GOT3 (cell line): ENCODE results near the gene PELI2.

Source experiments
- DNase-seq: peaks from one replicate; lab custom pipeline; 2025; ENCODE audit warnings: mixed read lengths; lab: John Stamatoyannopoulos, UW

Gene PELI2, protein sequence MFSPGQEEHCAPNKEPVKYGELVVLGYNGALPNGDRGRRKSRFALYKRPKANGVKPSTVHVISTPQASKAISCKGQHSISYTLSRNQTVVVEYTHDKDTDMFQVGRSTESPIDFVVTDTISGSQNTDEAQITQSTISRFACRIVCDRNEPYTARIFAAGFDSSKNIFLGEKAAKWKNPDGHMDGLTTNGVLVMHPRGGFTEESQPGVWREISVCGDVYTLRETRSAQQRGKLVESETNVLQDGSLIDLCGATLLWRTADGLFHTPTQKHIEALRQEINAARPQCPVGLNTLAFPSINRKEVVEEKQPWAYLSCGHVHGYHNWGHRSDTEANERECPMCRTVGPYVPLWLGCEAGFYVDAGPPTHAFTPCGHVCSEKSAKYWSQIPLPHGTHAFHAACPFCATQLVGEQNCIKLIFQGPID

DNA sequence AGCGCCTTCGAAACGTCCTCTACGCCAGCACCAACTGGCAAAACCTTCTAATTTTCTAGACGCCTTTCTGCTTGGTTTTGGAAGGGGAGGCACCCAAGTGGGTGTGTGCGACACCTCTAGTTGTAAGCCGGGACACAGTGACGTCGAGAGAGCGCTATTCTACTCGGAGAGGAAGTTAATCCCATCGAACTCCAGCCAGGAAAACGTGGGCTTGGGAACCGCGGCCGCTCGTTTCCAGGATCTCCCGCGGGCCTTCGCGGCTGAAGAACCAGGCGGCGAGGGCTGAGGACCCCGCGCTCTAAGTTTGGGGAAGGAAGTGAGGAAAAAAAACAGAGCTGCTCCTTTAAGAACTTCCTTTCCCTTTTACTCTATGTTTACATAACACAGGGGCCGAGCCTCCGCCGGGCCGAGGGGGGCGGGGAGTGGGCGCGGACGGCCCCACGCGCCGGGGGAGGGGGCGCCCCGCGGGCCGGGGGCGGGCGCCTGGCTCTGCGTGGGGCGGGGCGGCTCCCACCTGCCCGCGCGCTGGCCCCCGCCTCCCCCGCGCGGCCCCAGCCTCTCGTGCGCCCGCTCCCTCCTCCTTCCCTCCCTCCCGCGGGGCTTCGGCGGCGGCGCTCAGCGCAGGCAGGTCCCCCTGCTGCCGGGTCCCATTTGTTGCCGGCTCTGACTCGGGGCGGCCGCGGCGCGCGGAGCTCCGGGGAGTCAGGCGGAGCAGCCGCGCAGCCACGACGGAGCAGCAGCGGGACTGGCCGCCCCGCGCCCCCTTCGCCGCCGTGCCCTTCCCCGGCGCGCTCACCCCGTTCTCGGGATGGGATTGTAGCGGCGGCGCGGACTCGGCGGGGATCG is at the start of gene PELI2:
PELI2 (plus strand) TSS at position 647 of the 846 bp plus-strand sequence. CDS start 250 bp downstream, outside the sequence.
- DNase-seq: peak; percentile 6

DNA sequence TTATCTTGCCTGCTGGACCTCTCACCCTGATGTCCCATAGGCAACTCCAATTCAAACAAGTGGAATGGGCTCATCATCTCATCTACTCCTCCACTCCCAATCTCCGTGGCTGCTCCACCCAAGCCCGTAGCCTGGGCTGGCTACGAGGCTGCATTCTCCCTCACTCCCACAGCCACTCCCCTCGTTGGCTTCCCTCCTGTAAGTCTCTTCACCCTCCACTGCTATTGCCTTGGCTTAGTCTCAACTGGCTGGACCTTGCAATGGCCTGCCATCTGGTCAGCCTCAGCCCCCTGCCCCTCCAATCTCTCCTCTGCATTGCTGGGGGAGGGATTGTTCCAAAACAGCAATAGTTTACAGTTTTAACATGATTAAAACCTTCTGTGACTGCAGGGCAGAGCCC is 44.4 kb upstream of the PELI2 start:
- no peak for DNase-seq

DNA sequence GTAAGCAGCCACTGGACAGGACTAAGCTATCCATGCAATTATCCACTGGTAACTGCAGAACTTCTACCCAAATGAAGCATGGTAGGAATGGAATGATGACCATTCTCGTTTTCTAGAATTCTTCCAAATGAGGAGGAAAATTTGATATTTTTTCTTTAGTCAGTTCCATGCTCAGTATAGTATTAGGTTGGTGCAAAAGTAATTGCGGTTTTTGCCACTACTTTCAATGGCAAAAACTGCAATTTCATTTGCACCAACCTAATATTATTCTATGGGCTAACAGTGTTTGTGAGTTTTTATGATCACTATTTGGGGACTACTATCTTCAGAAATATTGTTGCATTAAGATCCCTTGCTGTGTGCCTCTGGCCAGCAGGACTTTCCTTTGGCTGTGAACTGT is 42.9 kb upstream of the PELI2 start:
- no peak for DNase-seq

DNA sequence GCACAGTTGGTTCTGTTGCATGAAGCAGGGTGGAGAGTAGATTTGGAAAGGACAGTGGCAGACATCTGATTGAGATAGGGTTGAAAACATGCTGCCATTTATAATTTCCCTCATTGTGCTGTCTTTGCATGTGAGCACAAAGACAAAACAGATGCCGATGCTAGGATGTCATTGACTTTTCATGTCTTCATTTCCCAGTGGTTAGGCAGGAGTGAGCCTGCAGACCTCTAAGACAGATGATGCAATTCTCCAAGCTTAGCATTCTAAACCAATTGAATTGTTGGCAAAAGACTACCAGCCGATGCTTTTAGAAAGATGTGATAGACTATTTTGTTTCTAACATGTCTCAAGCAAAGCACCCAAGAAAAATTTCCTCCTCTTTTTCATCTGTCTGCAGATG is 37.1 kb upstream of the PELI2 start:
- DNase-seq: no peak

DNA sequence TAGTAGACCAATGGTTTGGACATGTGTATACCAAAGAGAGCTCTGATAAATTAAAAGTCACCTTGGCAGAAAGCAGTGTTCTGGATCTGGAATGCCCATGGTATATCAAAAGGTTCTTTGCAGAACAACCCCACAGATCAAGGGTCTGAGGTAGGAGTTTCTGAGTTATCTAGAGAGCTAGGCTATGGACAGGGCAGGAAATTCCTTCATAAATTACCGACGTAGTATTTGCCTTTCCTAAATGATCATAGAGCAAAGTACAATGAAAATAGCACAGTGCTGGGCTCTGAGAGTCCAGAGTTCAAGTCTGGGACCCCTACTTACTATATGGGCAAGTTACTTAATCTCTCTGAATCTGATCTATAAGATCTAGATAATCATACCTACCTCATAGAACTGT is 35.3 kb upstream of the PELI2 start:
- no peak for DNase-seq

DNA sequence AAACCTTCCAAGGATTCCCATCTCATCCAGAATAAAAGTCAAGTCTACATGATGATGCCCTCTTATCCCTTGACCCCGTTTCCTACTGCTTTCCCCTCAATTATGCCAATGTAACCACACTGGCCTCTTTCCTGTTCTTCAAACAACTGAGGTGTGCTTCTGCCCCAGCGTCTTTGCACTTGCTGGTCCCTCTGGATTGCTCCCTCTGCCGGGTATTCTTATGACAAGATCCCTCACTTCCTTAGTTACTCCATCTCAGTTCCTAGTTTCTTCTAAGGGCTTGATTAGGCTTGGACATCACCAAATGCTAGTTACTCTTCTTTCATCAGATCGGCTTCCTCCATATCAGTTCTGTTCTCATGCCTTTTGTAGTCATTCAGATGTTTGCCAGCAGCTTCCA is 32.7 kb upstream of the PELI2 start:
- DNase-seq: no peak

DNA sequence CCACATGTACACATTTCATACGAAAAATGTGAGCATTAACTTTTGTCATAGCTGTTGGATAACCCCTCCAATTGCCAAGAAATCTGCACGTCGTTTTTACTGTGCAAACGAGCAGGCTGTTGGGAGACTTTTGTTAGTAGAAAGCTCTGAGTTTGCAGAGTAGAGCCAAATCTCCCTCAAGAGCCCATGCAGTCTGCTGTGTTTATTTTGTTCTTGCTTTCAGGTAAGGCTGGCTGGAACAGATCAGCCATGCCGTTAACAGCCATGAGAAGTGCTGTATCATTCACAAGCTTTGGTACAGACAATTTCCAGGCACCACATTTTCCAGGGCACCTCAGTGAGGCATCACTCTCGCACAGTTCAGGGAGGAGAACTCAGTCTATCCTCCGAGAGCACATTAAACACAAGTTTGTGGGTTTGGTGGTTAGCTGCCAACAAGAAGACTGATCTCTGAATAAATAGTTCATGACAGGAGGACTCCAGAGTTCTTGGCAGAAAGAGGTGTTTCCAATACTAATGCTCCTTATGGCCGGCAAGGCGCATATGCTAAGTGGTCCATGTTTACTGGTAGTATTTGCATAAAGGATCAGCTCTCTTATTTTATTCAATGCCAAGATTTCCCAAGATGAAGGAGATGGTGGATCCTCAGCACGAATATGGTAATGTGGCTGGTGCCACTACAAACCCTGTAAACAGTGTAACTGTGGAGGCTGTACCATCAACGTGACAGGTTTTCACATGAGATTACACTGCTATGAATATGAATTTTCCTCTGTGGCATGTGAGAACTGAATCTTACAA is 30.3 kb upstream of the PELI2 start:
- DNase-seq: no peak

DNA sequence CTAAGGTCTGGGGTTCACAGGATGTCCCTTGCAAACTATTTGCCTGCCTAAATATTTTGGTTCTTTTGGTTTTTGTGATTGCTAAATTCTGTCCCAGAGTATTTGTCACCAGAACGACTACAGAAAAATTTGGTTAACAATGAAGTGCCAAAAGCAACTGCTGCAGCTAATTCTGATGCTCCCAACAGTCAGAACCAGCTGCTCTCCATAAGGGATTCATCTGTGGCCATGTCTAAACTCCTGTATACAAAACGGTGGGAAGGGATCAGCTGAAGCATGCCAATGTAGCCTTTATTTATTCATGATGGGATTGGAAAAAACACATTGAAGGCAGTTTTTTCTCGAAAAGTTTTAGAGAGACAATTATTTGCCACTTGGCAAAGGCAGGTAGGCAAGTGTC is 29.3 kb upstream of the PELI2 start:
- DNase-seq: no peak

DNA sequence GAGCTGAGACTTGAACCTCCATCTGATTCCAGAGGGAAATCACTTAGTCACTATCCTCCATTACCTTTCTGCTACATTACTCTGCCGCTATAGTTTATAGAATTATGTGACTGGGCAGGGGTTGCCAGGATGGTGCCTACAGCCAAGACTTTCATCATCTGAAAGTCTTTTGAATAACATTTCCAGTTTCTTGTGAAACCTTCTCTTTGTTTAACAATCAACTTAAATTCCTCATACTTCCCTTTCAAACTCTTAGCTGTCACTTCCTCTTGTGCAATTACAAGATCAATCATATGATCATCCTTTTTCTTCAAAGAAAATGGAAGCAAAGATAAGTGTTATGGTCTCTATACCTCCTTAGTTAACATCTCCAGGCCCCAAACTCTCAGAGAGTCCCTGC is 25.4 kb upstream of the PELI2 start:
- DNase-seq: no peak

DNA sequence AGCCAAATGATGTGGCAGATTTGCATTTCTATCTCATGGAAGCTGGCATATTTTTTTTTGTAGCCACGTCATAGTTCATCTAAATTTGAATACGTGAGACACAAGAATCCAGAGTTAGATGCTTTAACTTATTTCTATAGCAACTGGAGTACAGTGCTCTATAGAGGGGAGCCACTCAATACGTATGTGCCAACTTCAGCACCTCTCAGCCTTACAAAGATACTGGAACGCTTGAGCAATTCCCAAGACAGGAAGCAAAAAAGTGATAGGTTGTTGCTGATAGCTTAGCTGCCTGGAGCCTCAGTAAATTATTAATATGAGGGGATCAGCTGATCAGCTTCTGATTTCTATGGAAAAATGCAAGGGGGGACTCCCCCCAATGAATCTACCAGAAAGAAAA is 24.1 kb upstream of the PELI2 start:
- DNase-seq: no peak

DNA sequence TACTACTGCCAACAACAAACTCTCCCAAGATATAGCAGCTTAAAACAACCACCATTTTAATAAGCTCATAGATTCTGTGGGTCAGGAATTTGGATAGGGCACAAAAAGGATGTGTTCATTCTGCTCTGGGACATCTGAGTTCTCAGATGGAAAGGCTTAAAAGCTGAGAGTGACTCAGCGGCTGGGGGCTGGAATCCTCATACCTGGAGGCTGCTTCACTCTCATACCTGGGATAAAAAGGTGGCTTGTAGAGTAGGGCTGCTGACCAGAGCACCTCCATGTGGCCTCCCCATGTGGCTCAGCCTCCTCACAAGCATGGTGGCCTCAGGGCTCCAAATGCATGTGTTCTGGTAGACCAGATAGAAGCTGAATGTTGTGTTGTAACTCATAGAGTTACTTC is 20.2 kb upstream of the PELI2 start:
- DNase-seq: no peak

DNA sequence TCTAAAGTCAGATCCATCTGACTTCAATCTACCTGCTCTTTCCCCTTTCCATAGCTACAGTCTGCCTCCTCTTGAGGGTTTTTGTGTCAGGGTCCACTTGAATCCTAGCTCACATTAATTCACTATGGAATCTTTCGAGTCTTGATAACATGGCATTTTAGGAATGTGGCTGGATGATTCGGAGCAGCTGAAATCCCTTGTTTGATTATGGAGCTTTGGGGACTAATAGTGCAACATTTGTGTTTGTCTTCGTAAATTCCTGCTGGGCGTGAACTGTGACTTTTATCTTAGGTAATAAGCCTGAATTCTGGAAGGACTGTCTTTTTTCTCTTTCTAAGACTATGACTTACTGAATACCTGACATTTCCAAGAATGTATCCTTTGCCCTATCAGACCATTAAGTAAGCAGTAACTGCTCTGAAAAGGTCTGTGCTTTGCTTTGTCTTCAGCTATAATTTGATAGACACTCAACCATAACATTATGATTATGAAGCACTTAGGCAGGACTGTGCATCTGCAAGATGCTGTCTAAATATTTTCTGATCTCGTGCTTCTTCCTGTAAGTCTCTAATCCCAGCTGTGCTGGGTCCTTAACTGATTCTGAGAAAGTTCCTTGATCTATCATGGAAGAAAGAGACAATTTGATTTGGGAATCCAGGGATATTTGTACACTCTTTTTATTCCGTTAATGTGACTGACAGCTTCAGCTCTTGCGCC is 19.0 kb upstream of the PELI2 start:
- DNase-seq: no peak

DNA sequence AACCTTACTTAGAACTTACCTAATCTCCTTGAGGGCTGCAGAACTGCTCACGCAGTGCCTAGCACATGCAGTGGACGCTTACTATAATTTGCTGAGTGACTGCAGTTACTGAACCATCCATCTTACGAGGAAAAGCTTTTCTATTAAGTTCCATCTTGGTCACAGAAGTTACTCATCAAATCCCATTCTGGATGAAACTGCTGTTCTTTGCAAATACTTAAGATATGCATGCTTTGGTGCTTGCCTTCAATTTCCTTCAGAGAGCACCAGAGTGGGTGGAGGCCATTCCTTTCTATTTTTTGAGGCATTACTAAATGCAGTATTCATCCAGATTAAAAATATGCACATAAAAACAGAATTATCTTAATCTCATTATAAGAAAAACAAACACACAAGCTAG is 17.7 kb upstream of the PELI2 start:
- no peak for DNase-seq

DNA sequence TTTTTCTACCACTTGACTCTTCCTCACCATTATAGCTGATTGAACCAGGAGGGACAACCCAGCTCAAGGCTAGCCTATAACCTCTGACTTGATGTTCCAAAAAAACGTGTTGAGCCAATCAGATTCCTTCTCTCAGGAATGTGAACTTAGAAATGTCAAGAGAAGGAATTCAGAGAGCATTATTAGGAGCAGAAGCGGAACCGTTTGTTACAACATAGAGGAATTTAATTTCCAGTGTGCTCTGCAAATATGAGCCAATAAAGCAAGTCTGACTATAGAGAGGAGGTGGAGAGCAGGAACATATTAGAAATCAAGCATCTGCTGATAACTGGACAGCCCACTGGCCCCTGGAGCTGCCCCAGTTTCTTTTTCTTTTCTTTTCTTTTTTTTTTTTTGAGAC is 15.3 kb upstream of the PELI2 start:
- DNase-seq: no peak

DNA sequence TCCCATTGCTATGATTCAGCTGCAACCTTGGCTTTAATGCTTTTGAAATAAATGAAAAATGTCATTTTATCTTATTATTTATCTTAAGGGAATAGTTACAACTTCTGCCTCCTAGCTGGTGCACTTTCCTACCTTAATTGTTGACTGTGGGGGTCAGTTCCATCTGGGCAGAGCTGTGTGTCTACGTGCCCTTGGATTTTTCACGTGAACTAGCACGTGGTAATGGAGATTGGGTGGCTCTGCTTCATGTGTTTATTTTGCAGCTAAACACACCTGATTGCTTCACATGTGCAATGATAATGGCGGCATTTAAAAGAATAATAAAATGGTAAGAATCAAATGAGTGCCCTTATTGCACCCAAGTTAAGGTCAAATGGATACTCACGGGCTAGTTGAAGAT is 10.6 kb upstream of the PELI2 start:
- no peak for DNase-seq

DNA sequence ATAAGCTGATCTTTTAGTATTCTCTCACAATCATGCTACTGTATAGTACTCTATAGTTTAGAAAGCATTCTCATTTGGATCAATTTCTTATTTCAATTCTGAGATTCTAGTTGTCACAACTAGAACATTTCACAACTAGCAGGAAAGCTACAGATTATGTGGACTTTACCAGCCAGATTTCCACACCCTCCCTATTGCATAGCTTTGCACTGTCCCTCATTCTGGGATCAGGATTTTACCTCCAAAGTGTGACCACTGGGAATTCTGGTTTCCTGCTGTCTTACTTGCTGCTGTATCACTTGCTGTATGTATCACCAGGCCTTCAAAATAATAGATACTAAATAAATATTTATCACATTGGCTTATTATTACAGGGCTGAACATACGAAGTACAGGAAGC is 10.2 kb upstream of the PELI2 start:
- DNase-seq: no peak

DNA sequence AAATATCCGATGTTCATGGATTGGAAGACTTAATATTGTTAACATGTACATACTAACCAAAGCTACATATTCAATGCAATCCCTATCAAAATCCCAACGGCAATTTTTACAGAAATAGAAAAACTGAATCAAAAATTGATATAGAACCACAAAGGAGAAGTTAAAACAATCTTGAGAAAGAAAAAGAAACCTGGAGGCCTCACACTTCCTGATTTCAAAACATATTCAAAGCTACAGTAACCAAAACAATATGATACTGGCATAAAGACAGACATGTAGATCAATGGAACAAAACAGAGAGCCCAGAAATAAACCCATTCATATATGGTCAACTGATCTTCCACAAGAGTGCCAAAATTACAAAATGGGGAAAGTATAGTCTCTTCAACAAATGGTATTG is 5.4 kb upstream of the PELI2 start:
- no peak for DNase-seq

DNA sequence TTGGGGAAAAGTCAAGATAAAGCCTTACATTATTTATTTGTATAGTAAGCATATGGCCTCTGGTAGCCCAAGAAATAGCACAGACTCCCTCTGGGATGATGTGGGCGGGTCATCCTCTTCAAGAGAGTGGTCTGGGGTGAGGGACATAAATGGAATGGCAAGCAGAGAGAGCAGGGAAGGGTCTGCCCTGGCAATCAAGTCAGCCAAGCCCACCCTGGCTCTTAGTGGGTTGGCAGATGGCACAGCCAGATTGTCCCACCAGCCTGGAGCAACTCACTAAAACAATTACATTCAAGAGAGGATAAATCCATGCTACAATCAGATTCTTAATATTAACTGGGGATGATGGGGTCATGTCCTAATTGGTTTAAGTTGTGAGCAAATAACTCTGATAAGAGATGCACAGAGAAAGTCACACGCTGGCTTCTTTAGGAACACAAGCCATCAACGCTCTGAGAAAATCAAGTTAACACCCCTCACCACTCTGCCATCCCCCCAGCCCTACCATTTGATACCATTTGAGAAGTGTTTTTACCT is 2.8 kb upstream of the PELI2 start:
- DNase-seq: no peak

DNA sequence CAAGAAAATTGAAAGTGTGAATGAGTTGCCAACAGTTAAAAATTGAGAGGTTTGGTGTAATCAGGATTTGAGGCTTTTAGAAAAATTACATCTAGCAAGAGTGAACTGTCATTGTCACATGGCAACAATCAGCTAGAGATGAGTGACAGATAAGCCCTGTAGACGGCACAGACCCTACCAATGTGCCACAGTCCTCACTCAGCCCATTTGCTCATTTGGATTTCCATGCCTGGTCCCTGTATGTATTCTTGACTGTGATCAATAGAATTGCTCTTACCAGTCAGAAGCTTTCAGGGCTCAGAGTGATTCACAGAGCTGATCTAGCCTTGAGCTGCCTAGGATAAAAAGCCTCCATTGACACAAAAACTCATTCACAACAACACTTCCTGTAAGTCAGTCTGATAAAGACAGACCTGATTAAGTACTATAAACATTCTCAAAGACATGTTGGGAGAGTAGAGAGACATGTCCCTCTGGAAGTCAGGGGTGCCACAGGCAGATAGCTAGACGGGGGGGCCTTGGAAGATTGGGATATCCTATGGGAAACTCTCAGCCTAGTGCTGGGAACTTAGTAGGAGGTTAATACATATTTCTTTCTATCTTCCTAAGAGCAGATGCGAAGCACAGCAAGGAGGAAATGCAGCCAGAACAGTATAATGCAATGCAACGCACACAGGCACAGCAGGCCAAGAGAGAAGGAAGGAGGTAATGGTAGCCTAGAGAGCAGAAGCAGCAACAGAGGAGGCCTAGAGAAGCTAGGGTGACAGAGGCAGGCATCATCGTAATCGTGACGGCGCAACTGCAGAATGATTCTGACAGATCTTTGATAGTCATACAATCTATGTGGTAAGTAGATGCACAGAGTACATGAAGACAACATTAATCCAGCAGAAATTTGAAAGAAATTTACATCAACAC is 2.0 kb upstream of the PELI2 start:
- no peak for DNase-seq

DNA sequence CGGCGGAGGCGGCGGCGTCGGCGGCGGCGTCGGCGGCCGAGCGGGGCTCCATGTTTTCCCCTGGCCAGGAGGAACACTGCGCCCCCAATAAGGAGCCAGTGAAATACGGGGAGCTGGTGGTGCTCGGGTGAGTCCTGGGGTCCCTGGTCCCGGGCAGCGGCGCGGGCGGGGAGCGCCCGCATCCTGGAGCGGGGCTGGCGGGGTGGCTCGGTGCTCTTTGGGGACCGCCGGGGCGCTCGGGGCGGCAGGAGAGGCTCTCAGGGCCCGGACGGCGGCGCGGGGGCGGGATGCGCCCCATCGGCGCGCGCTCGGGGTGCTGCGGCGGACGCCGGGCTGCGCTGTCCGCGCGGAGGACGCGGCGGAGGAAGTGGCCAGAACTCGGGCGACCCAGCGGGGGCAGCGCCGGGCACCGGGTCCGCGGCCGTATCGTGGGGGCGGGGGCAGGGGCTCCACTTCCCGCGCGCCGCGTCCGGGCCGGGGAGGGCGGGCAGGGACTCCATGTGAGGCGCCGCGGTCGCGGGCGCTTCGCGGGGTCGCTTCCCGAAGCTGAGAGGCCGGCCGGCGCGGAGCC is 485 bp downstream of the PELI2 start:
- DNase-seq: no peak
